GM12875 (cell line): ENCODE results near the gene TRIM8.

Experiments used
- H3K4me3 ChIP-seq: one replicate; pipeline ENCODE4 v1.5.1; 2011; ENCODE audit warnings: low read depth, low read length, control low read depth
- TF ChIP-seq, protein P1 (sequence below): IDR thresholded peaks from 2 replicates; pipeline ENCODE4 v1.5.1; 2011; ENCODE audit warnings: low read depth, mild to moderate bottlenecking, control low read depth, inconsistent platforms, low read length, moderate library complexity, borderline replicate concordance; ENCODE audit not compliant: insufficient read depth

TRIM8 gene

DNA sequence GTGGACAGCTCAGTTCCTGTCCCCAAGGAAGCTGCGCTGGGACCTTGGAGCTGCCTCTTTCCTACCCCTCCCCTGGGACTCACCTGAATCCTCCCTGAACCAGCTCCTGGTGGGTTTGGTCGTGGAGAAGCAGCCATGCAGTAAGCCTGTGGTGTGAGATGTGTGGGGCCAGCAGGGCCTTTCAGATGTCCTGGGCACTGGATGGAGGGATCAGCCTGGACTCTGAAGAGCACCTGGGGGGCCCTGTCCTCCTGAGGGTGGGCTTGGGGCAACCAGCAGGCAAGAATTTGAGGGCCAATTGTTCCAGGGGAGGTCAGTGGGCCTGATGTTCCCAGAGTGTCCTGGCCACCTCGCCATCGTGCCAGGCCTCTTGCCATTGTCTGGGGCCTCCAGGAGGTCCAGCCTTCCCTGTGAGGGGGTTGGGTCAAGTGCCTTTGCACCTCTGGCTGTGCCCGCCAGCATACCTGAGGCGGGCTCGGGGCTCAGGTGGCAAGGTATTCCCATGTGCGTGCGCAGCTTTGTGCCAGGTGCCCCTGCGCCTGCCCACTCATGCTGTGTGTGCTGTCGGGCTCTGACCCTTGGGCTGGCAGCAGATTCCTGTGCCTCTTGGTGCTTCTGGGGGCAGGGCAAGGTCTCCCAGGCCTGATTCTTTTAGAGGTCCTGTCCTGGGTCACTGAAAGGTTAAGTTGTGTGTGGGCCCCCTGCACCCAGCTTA is 7.3 kb downstream of the TRIM8 start:
- H3K4me3 ChIP-seq, result peak overlapping the region; percentile 37
- TF ChIP-seq, protein P1, sequence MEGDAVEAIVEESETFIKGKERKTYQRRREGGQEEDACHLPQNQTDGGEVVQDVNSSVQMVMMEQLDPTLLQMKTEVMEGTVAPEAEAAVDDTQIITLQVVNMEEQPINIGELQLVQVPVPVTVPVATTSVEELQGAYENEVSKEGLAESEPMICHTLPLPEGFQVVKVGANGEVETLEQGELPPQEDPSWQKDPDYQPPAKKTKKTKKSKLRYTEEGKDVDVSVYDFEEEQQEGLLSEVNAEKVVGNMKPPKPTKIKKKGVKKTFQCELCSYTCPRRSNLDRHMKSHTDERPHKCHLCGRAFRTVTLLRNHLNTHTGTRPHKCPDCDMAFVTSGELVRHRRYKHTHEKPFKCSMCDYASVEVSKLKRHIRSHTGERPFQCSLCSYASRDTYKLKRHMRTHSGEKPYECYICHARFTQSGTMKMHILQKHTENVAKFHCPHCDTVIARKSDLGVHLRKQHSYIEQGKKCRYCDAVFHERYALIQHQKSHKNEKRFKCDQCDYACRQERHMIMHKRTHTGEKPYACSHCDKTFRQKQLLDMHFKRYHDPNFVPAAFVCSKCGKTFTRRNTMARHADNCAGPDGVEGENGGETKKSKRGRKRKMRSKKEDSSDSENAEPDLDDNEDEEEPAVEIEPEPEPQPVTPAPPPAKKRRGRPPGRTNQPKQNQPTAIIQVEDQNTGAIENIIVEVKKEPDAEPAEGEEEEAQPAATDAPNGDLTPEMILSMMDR, result no peak

GRCh38 chr10:102652170-102652916 is 8.1 kb downstream of the TRIM8 start:
- TF ChIP-seq, protein P1, result no peak
- H3K4me3 ChIP-seq, result peak overlapping the region; percentile 37

GRCh38 chr10:102653060-102653459 is 8.8 kb downstream of the TRIM8 start:
- TF ChIP-seq, protein P1, result no peak
- H3K4me3 ChIP-seq, result no peak overlapping the region

DNA sequence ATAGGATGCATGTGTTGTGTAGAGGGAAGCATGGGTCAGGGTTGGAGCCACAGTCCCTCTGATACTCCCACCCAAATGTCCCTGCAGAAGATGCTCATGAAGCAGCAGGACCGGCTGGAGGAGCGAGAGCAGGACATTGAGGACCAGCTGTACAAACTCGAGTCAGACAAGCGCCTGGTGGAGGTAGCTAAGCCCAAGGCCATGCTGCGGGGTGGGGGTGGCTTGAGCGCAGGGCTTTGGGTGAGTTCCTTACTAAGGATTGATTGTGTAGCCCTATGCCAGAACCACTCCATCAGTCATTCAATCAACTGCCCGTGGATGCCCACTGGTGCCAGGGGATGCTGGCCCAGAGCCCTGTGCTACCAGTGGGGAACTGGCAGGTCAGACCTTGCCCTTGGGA is 10.3 kb downstream of the TRIM8 start:
- TF ChIP-seq, protein P1, result no peak
- H3K4me3 ChIP-seq, result no peak overlapping the region

- H3K4me3 ChIP-seq, result no peak overlapping the region
- TF ChIP-seq, protein P1, result no peak
Observed at GRCh38 chr10:102654969-102655368, 10.7 kb downstream of the TRIM8 start.

- TF ChIP-seq, protein P1, result no peak
- H3K4me3 ChIP-seq, result no peak overlapping the region
Observed at GRCh38 chr10:102656026-102656425, 11.7 kb downstream of the TRIM8 start.

DNA sequence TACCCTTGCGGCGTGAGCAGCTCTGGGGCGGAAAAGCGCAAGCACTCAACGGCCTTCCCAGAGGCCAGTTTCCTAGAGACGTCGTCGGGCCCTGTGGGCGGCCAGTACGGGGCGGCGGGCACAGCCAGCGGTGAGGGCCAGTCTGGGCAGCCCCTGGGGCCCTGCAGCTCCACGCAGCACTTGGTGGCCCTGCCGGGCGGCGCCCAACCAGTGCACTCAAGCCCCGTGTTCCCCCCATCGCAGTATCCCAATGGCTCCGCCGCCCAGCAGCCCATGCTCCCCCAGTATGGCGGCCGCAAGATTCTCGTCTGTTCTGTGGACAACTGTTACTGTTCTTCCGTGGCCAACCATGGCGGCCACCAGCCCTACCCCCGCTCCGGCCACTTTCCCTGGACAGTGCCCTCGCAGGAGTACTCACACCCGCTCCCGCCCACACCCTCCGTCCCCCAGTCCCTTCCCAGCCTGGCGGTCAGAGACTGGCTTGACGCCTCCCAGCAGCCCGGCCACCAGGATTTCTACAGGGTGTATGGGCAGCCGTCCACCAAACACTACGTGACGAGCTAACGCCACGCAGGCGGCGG is 12.6 kb downstream of the TRIM8 start:
- TF ChIP-seq, protein P1, result no peak
- H3K4me3 ChIP-seq, result no peak overlapping the region
